DOHH2 (cell line): ENCODE data around the gene C1QTNF4.
"Not testable (repeated sequence)": the region's sequence is repeated elsewhere in the genome, so short reads cannot be mapped to it uniquely, and the experiment has no call there.

Source experiments
- EZH2phosphoT487 ChIP-seq: fragments of 200-600 bp; sonication (generic); IDR thresholded peaks from 2 replicates; pipeline ENCODE4 v1.6.1; 2017; ENCODE audit warnings: borderline replicate concordance, mild to moderate bottlenecking, antibody characterized with exemption, low read length, moderate library complexity, mixed read lengths
- TF ChIP-seq, protein P1 (sequence below): fragments of 200-600 bp; sonication (generic); IDR thresholded peaks from one replicate; pipeline ENCODE4 v1.5.1; 2014; ENCODE audit warnings: antibody characterized with exemption, mild to moderate bottlenecking, low read depth, low read length; ENCODE audit not compliant: poor library complexity, severe bottlenecking

- TF ChIP-seq, protein P1, sequence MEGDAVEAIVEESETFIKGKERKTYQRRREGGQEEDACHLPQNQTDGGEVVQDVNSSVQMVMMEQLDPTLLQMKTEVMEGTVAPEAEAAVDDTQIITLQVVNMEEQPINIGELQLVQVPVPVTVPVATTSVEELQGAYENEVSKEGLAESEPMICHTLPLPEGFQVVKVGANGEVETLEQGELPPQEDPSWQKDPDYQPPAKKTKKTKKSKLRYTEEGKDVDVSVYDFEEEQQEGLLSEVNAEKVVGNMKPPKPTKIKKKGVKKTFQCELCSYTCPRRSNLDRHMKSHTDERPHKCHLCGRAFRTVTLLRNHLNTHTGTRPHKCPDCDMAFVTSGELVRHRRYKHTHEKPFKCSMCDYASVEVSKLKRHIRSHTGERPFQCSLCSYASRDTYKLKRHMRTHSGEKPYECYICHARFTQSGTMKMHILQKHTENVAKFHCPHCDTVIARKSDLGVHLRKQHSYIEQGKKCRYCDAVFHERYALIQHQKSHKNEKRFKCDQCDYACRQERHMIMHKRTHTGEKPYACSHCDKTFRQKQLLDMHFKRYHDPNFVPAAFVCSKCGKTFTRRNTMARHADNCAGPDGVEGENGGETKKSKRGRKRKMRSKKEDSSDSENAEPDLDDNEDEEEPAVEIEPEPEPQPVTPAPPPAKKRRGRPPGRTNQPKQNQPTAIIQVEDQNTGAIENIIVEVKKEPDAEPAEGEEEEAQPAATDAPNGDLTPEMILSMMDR: not testable (repeated sequence)
- TF ChIP-seq EZH2phosphoT487: not testable (repeated sequence)
Measured at GRCh38 chr11:47557004-47557403, 37.2 kb downstream of the C1QTNF4 start.
